PC-9 (cell line): Measurements from ENCODE around the gene PSKH1. TPM values are rescaled to one million over a fixed set of nuclear protein-coding genes. Genes with fewer than 3 reads are reported as not detected.

Source experiments
- BruUV-seq: library from RNA; stranded (reverse); fragments of 400-500 nt; replicated peaks from 2 replicates; lab custom pipeline; 2021; lab: Mats Ljungman, UMichigan
- CTCF ChIA-PET: fragments of 300-600 bp; sonication (Branson Sonifier 250); formaldehyde crosslinking; loops from one replicate; lab custom pipeline; 2022; ENCODE audit warnings: antibody characterized with exemption; lab: Charles Lee
- POLR2A ChIA-PET: fragments of 300-600 bp; sonication (Branson Sonifier 250); formaldehyde crosslinking; loops from one replicate; lab custom pipeline; 2022; ENCODE audit warnings: antibody characterized with exemption; ENCODE audit not compliant: unreplicated experiment; lab: Charles Lee
- DNase-seq, 2 experiments: peaks; one replicate each; pipeline versions ENCODE4 v3.0.0 to v3.0.0-alpha.2; 2015 to 2022; ENCODE audit warnings: mixed read lengths in 1 of 2
- H2AFZ ChIP-seq: fragments of 200-600 bp; sonication (generic); 2 replicates; pipeline ENCODE4 v1.8.1; 2017; ENCODE audit warnings: antibody characterized with exemption
- H3F3A ChIP-seq: fragments of 200-600 bp; sonication (generic); 2 replicates; pipeline ENCODE4 v1.8.1; 2017; ENCODE audit warnings: antibody characterized with exemption, mild to moderate bottlenecking, low read depth; ENCODE audit not compliant: insufficient read depth
- H3K27ac ChIP-seq: fragments of 200-600 bp; sonication (generic); 2 replicates; pipeline ENCODE4 v1.6.1; 2016; ENCODE audit warnings: mixed run types
- H3K27me3 ChIP-seq: fragments of 200-600 bp; sonication (generic); 2 replicates; pipeline ENCODE4 v1.6.1; 2016; ENCODE audit warnings: low read depth, mixed run types; ENCODE audit not compliant: insufficient read depth
- H3K36me3 ChIP-seq: fragments of 200-600 bp; sonication (generic); 2 replicates; pipeline ENCODE4 v1.6.1; 2016; ENCODE audit warnings: low read depth, mixed run types
- H3K4me1 ChIP-seq: fragments of 200-600 bp; sonication (generic); replicated peaks from 2 replicates; pipeline ENCODE4 v1.6.1; 2016; ENCODE audit warnings: mixed run types; ENCODE audit not compliant: insufficient read depth
- H3K4me2 ChIP-seq: fragments of 200-600 bp; sonication (generic); 2 replicates; pipeline ENCODE4 v1.6.1; 2017; ENCODE audit warnings: mixed run types
- H3K4me3 ChIP-seq: fragments of 200-600 bp; sonication (generic); 2 replicates; pipeline ENCODE4 v1.6.1; 2016; ENCODE audit warnings: mixed run types
- H3K79me2 ChIP-seq: fragments of 200-600 bp; sonication (generic); 2 replicates; pipeline ENCODE4 v1.6.1; 2017; ENCODE audit warnings: low read depth, mixed run types
- H3K9me2 ChIP-seq: fragments of 200-600 bp; sonication (generic); 2 replicates; pipeline ENCODE4 v1.8.1; 2017; ENCODE audit warnings: mild to moderate bottlenecking; ENCODE audit not compliant: insufficient read depth
- H3K9me3 ChIP-seq: fragments of 200-600 bp; sonication (generic); 2 replicates; pipeline ENCODE4 v1.8.1; 2016; ENCODE audit warnings: low read depth; ENCODE audit not compliant: insufficient read depth
- H4K20me1 ChIP-seq: fragments of 200-600 bp; sonication (generic); 2 replicates; pipeline ENCODE4 v1.8.1; 2017; ENCODE audit not compliant: insufficient read depth
- CTCF ChIP-seq: fragments of 200-600 bp; sonication (generic); conservative IDR thresholded peaks from 2 replicates; pipeline ENCODE4 v1.6.1; 2017; ENCODE audit warnings: mixed run types, antibody characterized with exemption, mild to moderate bottlenecking, moderate library complexity
- EZH2 ChIP-seq: fragments of 200-600 bp; sonication (generic); IDR thresholded peaks from 2 replicates; pipeline ENCODE4 v1.8.0; 2017; ENCODE audit warnings: antibody characterized with exemption, low read depth
- intact Hi-C: fragments of 100-400 bp; cut with micrococcal nuclease; formaldehyde crosslinking; loops from one replicate; pipeline ENCODE4 v1.10.0; 2022; ENCODE audit not compliant: unreplicated experiment
- total RNA-seq: library from RNA; stranded (reverse); gene quantifications from 2 replicates; pipeline ENCODE4 v1.2.3, GENCODE V29; 2021

PSKH1 gene
- total RNA-seq, 1 experiment from 2014 or later, result 25.8 TPM

GRCh38 chr16:67871256-67871655 lies 21.8 kb upstream of the PSKH1 start:
- Histone ChIP-seq H3K36me3 (peaks cover 13% of the 10 kb centered on the region), H3F3A (peaks cover 27% of the 10 kb centered on the region), H3K27ac (no peak overlapping the region), H3K4me2 (no peak overlapping the region), H3K79me2 (peaks cover 30% of the 10 kb centered on the region), H3K27me3 (no peaks in the 10 kb centered on the region), H3K4me3 (no peak overlapping the region), H2AFZ (no peak overlapping the region), H3K9me2 (no peaks in the 10 kb centered on the region), H3K9me3 (no peaks in the 10 kb centered on the region), H4K20me1 (peaks cover 22% of the 10 kb centered on the region), H3K4me1 (peaks cover 11% of the 10 kb centered on the region; the same call in 1 of the 2 replicates)
- intact Hi-C loops, result no loop called here
- CTCF ChIA-PET, result interaction anchor here (0.6 kb wide), 1 partner anchor 54 kb away, joined by 15 read pairs; no protein-coding TSS in a partner anchor
- TF ChIP-seq CTCF (no peak), EZH2 (no peak)
- no TSS peak for BruUV-seq
- no peak for DNase-seq
- POLR2A ChIA-PET, result interaction anchor here (0.6 kb wide), 2 partner anchors 25 to 70 kb away, joined by 3 to 28 read pairs; no protein-coding TSS in a partner anchor

- Histone ChIP-seq H3K9me3 (no peaks in the 10 kb centered on the region), H3K27ac (peak overlapping the region; percentile 21; the same call in 1 of the 2 replicates), H3K79me2 (peaks cover 30% of the 10 kb centered on the region), H3K9me2 (no peaks in the 10 kb centered on the region), H2AFZ (no peak overlapping the region), H3K4me2 (peak overlapping the region; percentile 85), H3F3A (peaks cover 27% of the 10 kb centered on the region), H4K20me1 (peaks cover 16% of the 10 kb centered on the region), H3K4me1 (peaks cover 11% of the 10 kb centered on the region; the same call in 1 of the 2 replicates), H3K36me3 (peaks cover 14% of the 10 kb centered on the region), H3K27me3 (no peaks in the 10 kb centered on the region), H3K4me3 (no peak overlapping the region)
- intact Hi-C loops, result no loop called here
- no TSS peak for BruUV-seq
- no peak for DNase-seq
- ChIA-PET CTCF (no interaction called here), POLR2A (interaction anchor here (0.6 kb wide), 1 partner anchor 26 kb away, joined by 3 read pairs; no protein-coding TSS in a partner anchor)
- TF ChIP-seq EZH2 (no peak), CTCF (no peak)
Measured at GRCh38 chr16:67872131-67872630, 20.9 kb upstream of the PSKH1 start.

DNA sequence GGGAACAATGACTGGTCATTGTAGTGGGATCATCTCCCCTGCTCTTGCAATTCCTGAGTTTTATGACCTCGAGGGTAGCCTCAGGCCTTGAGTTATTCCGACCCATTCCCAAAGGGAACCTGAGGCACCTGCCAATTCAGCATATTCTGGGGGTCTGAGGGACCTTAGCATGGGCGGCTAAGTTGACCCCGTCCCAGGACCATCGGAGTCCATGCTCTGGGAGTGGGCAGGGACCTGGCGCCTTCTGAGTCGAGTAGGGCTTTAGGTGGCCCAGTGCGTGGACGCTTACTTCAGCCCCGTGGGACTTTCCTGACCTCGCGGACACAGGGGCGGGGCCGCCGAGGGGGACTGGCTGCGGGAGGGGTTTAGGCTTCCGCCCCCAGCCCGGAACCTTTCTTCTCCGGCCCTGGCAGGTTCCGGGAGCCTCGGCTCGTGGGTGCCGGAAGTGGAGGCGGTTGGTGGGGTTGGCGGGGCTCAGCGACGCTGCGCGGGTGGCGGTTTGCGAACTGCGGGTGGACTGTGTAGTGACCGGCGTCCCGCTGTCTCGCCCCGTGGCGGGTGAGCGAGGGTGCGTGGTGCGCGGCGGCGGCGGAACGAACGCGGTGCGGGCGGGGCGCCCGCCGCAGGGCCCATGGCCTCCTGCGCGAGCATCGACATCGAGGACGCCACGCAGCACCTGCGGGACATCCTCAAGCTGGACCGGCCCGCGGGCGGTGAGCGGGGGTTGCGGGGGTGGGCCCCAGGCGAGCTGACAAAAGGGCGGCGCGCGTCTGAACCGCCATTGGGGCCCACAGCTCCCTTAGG lies 20.2 kb upstream of the PSKH1 start, which contains the start of gene EDC4:
Gene EDC4, plus strand, starts transcription at position 422 of the 804 bp plus-strand sequence. Its CDS starts 210 bp downstream, at position 632.
- H3K27me3 ChIP-seq, result no peaks in the 10 kb centered on the region
- peaks cover 11% of the 10 kb centered on the region; the same call in 1 of the 2 replicates for H3K4me1 ChIP-seq
- peaks cover 21% of the 10 kb centered on the region for H3F3A ChIP-seq
- no TSS peak for BruUV-seq
- peaks cover 9% of the 10 kb centered on the region for H4K20me1 ChIP-seq
- peak; percentile 50 to 76 for DNase-seq
- peak within 1 kb of the TSS; percentile 85 for H3K4me2 ChIP-seq
- peak within 1 kb of the TSS; percentile 88 for H2AFZ ChIP-seq
- peak within 1 kb of the TSS; percentile 83 for H3K4me3 ChIP-seq
- intact Hi-C loops, result no loop called here
- ChIA-PET CTCF (interaction anchor here (0.6 to 0.7 kb wide), 3 partner anchors 56 to 168 kb away, joined by 4 to 6 read pairs (median 6); no protein-coding TSS in a partner anchor), POLR2A (no interaction called here)
- no peaks in the 10 kb centered on the region for H3K9me3 ChIP-seq
- peaks cover 30% of the 10 kb centered on the region for H3K79me2 ChIP-seq
- H3K36me3 ChIP-seq, result peaks cover 14% of the 10 kb centered on the region
- TF ChIP-seq EZH2, result no peak
- no peaks in the 10 kb centered on the region for H3K9me2 ChIP-seq
- H3K27ac ChIP-seq, result peak within 1 kb of the TSS; percentile 21; the same call in 1 of the 2 replicates
